B cell (primary cell): Measurements from ENCODE around the gene RIC8B.

ENCODE experiments used
- CTCF ChIP-seq: fragments of 200-600 bp; IDR thresholded peaks from one replicate; pipeline ENCODE4 v1.8.0; 2022; ENCODE audit warnings: antibody characterized with exemption, mild to moderate bottlenecking
- EZH2 ChIP-seq: IDR thresholded peaks from 2 replicates; pipeline ENCODE4 v1.6.1; 2012; ENCODE audit warnings: borderline replicate concordance, low read depth, mild to moderate bottlenecking, moderate library complexity, low read length; ENCODE audit not compliant: insufficient read depth, poor library complexity, severe bottlenecking

GRCh38 chr12:106851306-106851705 lies 76.8 kb downstream of the RIC8B start:
- TF ChIP-seq CTCF = no peak
- no peak for TF ChIP-seq EZH2
